Adrenal gland (tissue), 12 donors: ENCODE results near the gene ARL15. TPM values are rescaled to one million over a fixed set of nuclear protein-coding genes. Genes with fewer than 3 reads are reported as not detected.
"Not testable (repeated sequence)": the region's sequence is repeated elsewhere in the genome, so short reads cannot be mapped to it uniquely, and the experiment has no call there.

Experiments
- DNase-seq, 7 donors: peaks; one replicate each; pipeline ENCODE4 v3.0.0-alpha.2; 2019 to 2020
- H3K27ac ChIP-seq, 5 donors: fragments of 200-600 bp; sonication (generic) in 4 of 5; 1 replicate in 3 of 5; 2 replicates in 2 of 5; pipeline versions ENCODE4 v1.5.1 to v1.8.0; 2016 to 2020; ENCODE audit warnings: mild to moderate bottlenecking in 1 of 5
- H3K27me3 ChIP-seq: fragments of 200-600 bp; 2 replicates; pipeline ENCODE4 v1.8.0; 2021
- H3K36me3 ChIP-seq, 2 donors: fragments of 200-600 bp; replicated peaks in 1 of 2; 1 replicate in 1 of 2; 2 replicates in 1 of 2; pipeline versions ENCODE4 v1.5.1 to v1.8.0; 2018 to 2022
- H3K4me1 ChIP-seq, 2 donors: fragments of 200-600 bp; replicated peaks in 1 of 2; 1 replicate in 1 of 2; 2 replicates in 1 of 2; pipeline versions ENCODE4 v1.5.1 to v1.8.0; 2018 to 2021
- H3K4me3 ChIP-seq, 4 donors: fragments of 200-600 bp; sonication (generic) in 3 of 4; one replicate each; pipeline ENCODE4 v1.5.1; 2016 to 2018
- H3K9me3 ChIP-seq, 3 donors: fragments of 200-600 bp; sonication (generic) in 1 of 3; replicated peaks in 1 of 3; 1 replicate in 2 of 3; 2 replicates in 1 of 3; pipeline versions ENCODE4 v1.5.1 to v1.8.0; 2016 to 2021
- CTCF ChIP-seq, 6 experiments: fragments of 450-650 bp in 4 of 6; fragments of 200-600 bp in 2 of 6; sonication (generic) in 1 of 6; IDR thresholded peaks; 1 replicate in 5 of 6; 2 replicates in 1 of 6; pipeline versions ENCODE4 v1.5.1 to v1.8.0; 2016 to 2021; ENCODE audit warnings: antibody characterized with exemption in 6 of 6, mild to moderate bottlenecking in 2 of 6, moderate library complexity in 1 of 6
- POLR2A ChIP-seq, 2 donors: fragments of 450-650 bp; IDR thresholded peaks; one replicate each; pipeline ENCODE4 v1.6.1; 2017; ENCODE audit warnings: antibody characterized with exemption in 2 of 2, mild to moderate bottlenecking in 2 of 2, moderate library complexity in 1 of 2
- WGBS, 4 donors: extraction: QIAGEN DNeasy Blood & Tissue Kit in 2 of 4; methylation state at CpG; one replicate each; pipeline versions ENCODE4 v1.1.5 to v1.1.7; 2013 to 2017; 5-methylcytosine and 5-hydroxymethylcytosine counted together
- intact Hi-C, 2 donors: fragments of 100-400 bp; cut with DNase I; formaldehyde crosslinking; loops; one replicate each; pipeline versions ENCODE4 v1.14.1 to v1.15.0; 2022 to 2023
- polyA plus RNA-seq, 3 donors: library from polyadenylated mRNA; stranded (reverse); fragments of 200-250 nt in 2 of 3; fragments of 350-450 nt in 1 of 3; fragmentation: Illumina TruSeq in 1 of 3; extraction: RNeasy Lipid Tissue Mini Kit (QIAGEN cat#74804) in 1 of 3; gene quantifications; one replicate each; pipeline ENCODE4 v1.2.3, GENCODE V29; 2013 to 2014
- total RNA-seq, 9 donors: library from RNA; depleted of rRNA in 4 of 9; stranded (reverse); fragments of >200 nt in 4 of 9; fragments of 120-200 nt in 1 of 9; fragmentation: NEBNext Ultra II Directional in 1 of 9; extraction: Animal tissue kit (Norgen Biotek cat#: 25700) in 1 of 9; gene quantifications; one replicate each; pipeline versions ENCODE4 v1.1.0 to v1.2.4, GENCODE V29; 2013 to 2023
- donor health status: healthy with polysubstance abuse.
- donor health status: Bipolar disorder and iron deficiency.
- donor health status: DM: yes; HTN: yes; CAD: no.
- donor health status: DM: no; HTN: no; CAD: no.
- donor health status: DM: no; HTN: no; CAD: no.
- donor health status: DM: yes; HTN: yes; CAD: no.

ARL15 gene
- total and polyA plus RNA-seq, 12 donors = 12.1 to 85.6 (median 38.9) TPM

GRCh38 chr5:54062958-54063357 is 247.4 kb downstream of the ARL15 start:
- 83 to 91% (median 90%) methylated on average over 3 of the region's 3 CpGs for WGBS, 4 donors
- no peaks in the 10 kb centered on the region for H3K4me1 ChIP-seq
- H3K4me3 ChIP-seq = no peak overlapping the region
- TF ChIP-seq POLR2A (IDR thresholded peaks at IDR 0.05) (no peak), CTCF (IDR thresholded peaks at IDR 0.05) (no peak)
- DNase-seq = no peak
- H3K27me3 ChIP-seq = no peaks in the 10 kb centered on the region
- H3K9me3 ChIP-seq = no peaks in the 10 kb centered on the region
- H3K36me3 ChIP-seq = no peaks in the 10 kb centered on the region
- no peak overlapping the region for H3K27ac ChIP-seq
- intact Hi-C loops = no loop called here

DNA sequence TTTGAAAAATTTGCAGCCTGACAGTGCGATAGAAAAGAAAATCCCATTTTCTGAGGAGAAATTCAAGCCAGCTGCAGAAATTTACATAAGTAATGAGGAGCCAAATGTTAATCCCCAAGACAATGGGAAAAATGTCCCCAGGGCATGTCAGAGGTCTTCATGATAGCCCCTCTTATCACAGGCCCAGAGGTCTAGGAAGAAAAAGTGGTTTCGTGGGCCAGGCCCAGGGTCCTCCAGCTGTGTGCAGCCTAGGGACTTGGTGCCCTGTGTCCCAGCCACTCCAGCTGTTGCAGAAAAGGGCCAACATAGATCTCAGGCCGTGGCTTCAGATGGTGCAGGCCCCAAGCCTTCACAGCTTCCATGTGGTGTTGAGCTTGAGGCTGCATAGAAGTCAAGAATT is 249.5 kb downstream of the ARL15 start:
- 94 to 98% (median 96%) methylated on average over 2 to 3 of the region's 3 CpGs for WGBS, 4 donors
- intact Hi-C loops = not testable (repeated sequence)

DNA sequence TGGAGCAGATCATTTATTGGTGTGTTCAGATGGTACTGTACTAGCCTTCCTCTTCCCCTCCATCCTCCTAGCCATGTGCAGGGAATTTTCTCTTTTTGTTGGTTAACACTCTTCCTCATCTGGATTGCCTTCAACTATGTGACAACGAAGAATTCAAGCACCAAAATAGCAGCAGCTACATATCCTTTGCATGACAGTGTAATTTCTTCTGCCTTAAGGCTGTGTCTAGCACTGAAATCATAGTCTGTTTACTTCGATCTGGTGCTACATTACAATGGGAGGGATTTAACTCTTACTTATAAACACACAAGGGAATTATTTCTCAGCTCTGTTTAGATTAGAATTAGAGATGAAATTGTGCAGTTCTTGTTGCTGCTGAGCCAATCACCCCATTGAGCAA is 260.4 kb downstream of the ARL15 start:
- Histone ChIP-seq H3K4me1 (no peaks in the 10 kb centered on the region), H3K36me3 (no peaks in the 10 kb centered on the region), H3K27me3 (no peaks in the 10 kb centered on the region), H3K27ac (no peak overlapping the region), H3K4me3 (no peak overlapping the region), H3K9me3 (no peaks in the 10 kb centered on the region)
- 48 to 63% (median 49%) methylated on average over 2 of the region's 2 CpGs for WGBS, 4 donors
- intact Hi-C loops = no loop called here
- no peak for DNase-seq
- TF ChIP-seq CTCF (IDR thresholded peaks at IDR 0.05) = no peak
- TF ChIP-seq POLR2A (IDR thresholded peaks at IDR 0.05) = no peak

More for the DNA sequence above, 249.5 kb downstream of the ARL15 start:
- not testable (repeated sequence) for H3K4me3 ChIP-seq, H3K4me1 ChIP-seq, DNase-seq, H3K27ac ChIP-seq, H3K27me3 ChIP-seq, H3K9me3 ChIP-seq, H3K36me3 ChIP-seq

GRCh38 chr5:54049144-54049543 is 261.2 kb downstream of the ARL15 start:
- Histone ChIP-seq H3K27me3 (no peaks in the 10 kb centered on the region), H3K4me3 (no peak overlapping the region), H3K9me3 (no peaks in the 10 kb centered on the region), H3K27ac (no peak overlapping the region), H3K36me3 (no peaks in the 10 kb centered on the region), H3K4me1 (no peaks in the 10 kb centered on the region)
- no peak for DNase-seq
- WGBS, 4 donors = 88 to 100% (median 94%) methylated on average over 1 of the region's 1 CpG
- no peak for TF ChIP-seq CTCF (IDR thresholded peaks at IDR 0.05)
- TF ChIP-seq POLR2A (IDR thresholded peaks at IDR 0.05) = no peak
- intact Hi-C loops = no loop called here

- Histone ChIP-seq H3K4me1 (peaks cover 0 to 9% of the 10 kb centered on the region in 2 donors), H3K4me3 (no peak overlapping the region), H3K36me3 (no peaks in the 10 kb centered on the region), H3K27me3 (no peaks in the 10 kb centered on the region), H3K27ac (no peak overlapping the region), H3K9me3 (no peaks in the 10 kb centered on the region)
- intact Hi-C loops = no loop called here
- DNase-seq = no peak
- 92 to 97% (median 96%) methylated on average over 4 of the region's 4 CpGs for WGBS, 4 donors
- no peak for TF ChIP-seq CTCF (IDR thresholded peaks at IDR 0.05)
- TF ChIP-seq POLR2A (IDR thresholded peaks at IDR 0.05) = no peak
These were observed 265.1 kb downstream of the ARL15 start for GRCh38 chr5:54045077-54045792.

GRCh38 chr5:54044276-54044675 is 266.1 kb downstream of the ARL15 start:
- DNase-seq, H3K36me3 ChIP-seq, H3K4me3 ChIP-seq, H3K9me3 ChIP-seq, H3K27me3 ChIP-seq, H3K4me1 ChIP-seq, intact Hi-C loops, H3K27ac ChIP-seq: not testable (repeated sequence)
- WGBS, 4 donors = 93 to 99% (median 97%) methylated on average over 10 of the region's 10 CpGs
